G401.6 (cell line): Measurements from ENCODE around the gene ANO7.

ENCODE experiments used
- FAIRE-seq: peaks from 2 replicates; lab custom pipeline; 2012; peaks lifted over from hg19 to GRCh38; lab: Jason Lieb, UNC

The ANO7 gene, protein sequence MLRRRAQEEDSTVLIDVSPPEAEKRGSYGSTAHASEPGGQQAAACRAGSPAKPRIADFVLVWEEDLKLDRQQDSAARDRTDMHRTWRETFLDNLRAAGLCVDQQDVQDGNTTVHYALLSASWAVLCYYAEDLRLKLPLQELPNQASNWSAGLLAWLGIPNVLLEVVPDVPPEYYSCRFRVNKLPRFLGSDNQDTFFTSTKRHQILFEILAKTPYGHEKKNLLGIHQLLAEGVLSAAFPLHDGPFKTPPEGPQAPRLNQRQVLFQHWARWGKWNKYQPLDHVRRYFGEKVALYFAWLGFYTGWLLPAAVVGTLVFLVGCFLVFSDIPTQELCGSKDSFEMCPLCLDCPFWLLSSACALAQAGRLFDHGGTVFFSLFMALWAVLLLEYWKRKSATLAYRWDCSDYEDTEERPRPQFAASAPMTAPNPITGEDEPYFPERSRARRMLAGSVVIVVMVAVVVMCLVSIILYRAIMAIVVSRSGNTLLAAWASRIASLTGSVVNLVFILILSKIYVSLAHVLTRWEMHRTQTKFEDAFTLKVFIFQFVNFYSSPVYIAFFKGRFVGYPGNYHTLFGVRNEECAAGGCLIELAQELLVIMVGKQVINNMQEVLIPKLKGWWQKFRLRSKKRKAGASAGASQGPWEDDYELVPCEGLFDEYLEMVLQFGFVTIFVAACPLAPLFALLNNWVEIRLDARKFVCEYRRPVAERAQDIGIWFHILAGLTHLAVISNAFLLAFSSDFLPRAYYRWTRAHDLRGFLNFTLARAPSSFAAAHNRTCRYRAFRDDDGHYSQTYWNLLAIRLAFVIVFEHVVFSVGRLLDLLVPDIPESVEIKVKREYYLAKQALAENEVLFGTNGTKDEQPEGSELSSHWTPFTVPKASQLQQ

DNA sequence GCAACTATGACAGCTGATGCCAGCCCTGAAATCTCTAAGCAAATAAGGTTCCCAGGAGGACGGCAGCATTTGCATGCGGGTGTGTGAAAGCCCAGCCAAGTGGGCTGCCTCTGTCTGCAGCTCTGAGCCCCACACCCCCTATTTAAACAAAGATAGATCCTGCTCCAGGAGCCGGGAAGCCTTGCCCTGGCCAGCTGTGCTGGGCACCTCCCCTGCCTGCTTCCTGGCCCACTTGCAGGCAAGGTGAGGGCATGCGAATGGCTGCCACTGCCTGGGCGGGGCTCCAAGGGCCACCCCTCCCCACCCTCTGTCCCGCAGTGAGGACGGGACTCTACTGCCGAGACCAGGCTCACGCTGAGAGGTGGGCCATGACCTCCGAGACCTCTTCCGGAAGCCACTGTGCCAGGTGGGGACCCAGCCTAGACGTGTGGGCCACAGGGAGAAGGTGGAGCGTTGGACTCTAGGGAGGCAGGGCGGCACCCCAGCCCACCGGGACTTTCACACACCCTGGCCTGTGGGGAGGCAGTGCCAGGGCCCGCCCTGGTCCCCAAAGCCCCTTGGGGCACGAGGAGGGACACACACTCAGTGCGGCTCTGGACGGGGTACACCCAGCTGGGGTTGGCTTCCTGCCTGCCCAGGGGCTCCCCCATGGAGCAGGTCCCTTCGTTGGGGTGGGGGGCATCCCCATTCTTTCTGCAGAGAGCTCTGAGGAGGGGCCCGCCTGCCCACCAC is at the start of gene ANO7:
Gene ANO7, plus strand, starts transcription at position 317 of the 732 bp plus-strand sequence. CDS start 1,387 bp downstream, outside the sequence.
- FAIRE-seq = no peak

DNA sequence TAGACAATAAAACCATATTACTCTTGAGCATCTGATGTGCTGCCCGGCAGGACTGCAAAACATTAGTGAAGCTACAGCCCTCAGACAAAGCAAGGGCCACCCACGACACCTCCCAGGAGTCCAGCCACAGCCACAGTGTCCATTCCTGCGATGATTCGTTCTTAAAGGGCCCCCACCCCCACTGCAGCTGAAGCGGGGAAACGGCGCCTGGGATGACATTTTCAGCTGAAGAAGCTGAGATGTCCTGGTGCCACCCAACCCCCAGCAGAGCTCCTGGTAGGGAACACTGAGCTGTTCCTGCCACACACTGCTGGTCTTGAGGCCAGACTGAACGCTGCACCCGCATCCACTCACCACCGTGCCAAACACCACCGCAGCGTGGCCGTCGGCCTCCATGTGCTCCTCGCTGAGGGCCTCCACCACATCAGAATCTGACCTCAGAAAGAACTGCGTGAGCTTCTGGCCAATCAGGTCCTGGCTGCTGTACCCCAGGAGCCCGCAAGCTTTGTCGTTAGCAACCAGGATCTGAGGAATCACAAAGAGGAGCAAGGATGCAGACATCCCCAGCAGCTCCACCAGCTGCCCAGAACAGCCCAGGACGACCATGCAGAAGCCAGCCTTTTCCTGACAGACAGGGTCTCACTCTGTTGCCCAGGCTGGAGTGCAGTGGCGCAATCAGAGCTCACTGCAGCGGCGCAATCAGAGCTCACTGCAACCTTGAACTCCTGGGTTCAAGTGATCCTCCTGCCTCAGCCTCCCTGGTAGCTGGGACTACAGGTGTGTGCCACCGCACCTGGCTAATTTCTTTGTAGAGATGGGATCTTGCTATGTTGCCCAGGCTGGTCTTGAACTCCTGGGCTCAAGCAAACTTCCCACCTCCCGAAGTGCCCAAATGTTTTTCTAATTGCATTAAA is 48.7 kb upstream of the ANO7 start:
- no peak for FAIRE-seq

DNA sequence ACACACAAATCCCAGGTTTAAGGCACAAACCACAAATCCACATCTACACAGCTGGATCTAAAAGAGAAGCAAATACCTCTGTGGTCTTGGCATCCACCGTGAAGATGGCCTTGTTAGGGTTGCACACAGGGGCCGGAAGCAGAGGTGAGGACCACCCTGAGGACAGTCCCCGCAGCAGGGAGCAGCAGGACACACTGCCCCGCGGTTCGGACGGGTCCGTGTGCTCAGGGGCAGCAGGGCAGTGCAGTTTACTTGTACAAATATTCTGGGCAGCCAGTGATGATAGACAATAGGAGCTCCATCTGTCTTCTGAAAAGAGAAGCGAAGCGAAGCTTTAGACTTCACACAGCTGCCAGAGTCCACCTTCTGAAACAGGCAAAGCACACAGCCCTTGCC is 48.0 kb upstream of the ANO7 start:
- FAIRE-seq = no peak

DNA sequence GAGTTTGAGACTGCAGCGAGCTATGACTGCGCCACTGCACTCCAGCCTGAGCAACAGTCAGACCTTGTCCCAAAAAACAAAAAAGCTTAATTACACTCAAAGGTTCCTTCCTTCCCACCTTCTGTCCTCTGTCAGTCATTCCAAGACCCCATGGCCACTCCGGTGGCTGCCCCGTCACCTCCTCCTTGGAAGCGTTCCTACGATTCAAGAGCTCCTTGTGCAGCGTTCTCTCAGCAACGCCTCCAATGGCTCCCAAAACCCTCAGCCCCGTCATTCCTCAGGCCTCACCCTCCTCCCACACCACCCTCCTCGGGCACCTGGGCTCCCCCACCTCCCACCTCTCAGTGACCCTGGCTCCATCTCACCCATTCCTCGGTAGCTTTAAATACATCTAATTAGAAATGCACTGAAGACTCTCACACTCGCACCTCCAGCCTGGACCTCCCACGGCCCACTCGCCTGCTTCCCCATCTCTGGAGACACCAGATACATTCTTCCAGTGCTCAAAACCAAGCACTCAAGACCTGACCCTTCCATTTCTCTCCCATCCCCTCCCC is 47.2 kb upstream of the ANO7 start:
- no peak for FAIRE-seq

DNA sequence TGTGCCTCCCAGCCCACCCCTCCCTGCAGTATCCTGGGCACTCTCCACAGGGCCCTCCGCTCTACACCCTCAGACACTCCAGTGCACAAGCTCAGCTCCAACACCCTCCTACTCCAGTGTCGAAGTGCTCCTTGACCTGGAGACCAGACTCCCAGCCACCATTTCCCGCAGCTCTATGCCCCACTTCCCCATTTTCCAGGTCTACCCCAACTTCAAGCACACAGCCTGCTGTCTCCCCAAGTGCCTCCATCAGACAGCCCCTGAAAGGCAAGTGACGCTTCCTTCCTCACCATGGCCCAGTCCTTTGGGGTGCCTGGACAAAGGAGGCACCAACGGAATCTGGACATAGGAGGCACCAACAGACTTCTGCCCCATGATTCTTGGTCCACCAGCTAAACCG is 46.4 kb upstream of the ANO7 start:
- no peak for FAIRE-seq

DNA sequence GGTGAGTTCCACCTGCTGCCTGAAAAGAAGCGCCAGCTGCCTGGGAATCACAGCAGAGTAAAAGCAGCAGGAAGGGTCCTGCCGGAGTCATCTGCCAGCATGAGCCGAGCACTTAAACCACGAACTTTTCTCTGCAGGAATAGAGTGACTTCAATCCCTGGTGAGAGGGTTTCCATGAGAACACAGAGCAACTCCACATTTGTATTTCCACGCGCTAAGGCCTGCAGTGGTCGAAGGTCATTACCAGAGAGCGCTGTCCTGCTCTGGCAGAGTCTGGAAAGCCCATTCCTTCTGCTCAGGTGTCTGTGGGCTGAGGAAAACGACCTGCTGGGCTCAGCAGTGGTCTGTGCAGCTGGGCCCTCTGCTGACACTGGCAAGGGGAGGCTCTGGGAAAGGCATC is 45.9 kb upstream of the ANO7 start:
- no peak for FAIRE-seq

DNA sequence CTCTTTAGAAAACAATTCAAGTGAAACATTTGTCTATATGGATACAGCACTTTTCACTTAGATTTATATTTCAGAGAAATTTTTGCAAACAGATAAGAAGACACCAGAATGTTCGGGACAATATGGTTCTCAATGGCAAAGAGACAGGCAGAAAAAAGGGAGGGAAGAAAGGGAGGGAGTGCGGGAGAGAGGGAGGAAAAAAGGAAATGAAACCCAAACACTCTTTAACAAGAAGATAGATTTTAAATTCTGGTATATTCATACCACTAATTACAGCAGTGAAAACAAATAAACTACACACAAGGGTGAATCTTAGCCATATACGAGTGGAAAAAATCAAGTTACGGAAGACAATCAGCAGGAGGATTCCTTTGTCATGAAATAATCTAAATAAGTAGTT is 42.2 kb upstream of the ANO7 start:
- no peak for FAIRE-seq

DNA sequence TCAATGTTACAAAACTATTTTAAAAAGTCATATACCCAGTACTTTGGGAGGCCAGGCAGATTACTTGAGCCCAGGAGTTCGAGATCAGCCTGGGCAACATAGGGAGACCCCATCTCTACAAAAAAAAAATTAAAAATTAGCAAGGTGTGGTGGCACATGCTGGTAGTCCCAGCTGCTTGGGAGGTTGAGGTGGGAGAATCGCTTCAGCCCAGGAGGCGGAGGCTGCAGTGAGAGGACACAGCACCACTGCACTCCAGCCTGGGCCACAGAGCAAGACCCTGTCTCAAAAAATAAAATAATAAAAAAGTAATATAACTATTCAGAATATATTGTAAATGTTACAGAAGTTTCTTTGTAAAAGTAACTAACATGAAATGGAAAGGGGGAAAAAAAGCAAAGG is 41.1 kb upstream of the ANO7 start:
- no peak for FAIRE-seq

DNA sequence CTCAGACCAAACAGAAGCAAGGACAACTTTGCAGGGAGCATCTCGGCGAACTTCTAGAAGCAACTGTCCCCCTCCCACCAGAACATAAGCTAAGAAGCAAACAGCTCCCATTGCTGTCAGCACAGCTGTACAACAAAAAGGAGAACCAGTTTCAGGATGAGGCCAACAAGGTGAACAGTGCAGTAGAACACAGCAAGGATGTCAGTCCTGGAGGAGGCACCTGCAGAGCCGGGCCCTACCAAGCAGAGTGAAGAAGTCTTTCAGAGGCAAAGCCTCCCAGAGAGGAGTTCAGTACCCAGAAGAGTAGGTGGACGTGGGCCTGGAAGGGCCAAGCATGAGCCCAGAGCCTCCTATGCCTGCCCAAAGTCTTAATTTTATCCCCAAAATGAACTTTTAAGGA is 40.2 kb upstream of the ANO7 start:
- no peak for FAIRE-seq

DNA sequence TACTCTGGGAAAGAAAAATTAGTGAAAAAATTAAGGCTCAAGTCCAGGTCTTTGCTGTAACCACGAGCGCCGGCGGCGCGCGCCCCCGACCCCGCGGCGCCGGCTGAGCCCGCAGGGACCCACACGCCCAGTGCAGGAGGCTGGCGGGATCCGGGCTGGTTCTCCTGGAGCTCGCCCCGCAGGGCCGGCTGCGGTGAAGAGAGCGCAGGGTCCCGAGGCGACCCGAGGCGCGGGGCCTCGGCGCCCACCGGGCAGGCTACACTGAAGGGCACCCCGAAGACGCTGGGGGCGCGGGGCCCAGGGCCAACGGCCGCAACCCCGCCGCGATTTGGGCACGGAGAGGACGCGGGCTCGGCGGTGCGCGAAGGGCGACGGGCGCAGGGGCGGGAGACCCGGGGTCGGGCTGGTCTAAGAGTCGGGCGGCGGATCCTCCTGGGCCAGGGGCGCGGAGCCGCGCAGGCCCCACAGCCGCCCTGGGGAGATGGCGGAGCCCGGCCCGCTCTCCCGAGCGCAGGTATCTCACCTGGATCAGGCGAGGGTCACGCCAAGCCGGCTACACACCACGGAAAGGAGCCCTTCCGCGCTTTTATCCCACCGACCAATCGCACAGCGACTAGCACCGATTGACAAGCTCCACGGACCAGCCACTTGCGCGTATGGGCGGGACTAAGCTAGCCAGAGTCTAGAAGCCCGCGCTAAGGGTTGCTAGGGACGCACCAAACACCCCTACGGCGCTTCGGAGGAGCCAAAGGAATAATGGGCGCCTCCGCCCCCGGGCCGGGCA is 39.4 kb upstream of the ANO7 start, which contains the start of gene PASK:
Gene PASK, minus strand, starts transcription at position 582 of the 784 bp plus-strand sequence. CDS start 6,440 bp downstream, outside the sequence.
- FAIRE-seq = peak; percentile 96

DNA sequence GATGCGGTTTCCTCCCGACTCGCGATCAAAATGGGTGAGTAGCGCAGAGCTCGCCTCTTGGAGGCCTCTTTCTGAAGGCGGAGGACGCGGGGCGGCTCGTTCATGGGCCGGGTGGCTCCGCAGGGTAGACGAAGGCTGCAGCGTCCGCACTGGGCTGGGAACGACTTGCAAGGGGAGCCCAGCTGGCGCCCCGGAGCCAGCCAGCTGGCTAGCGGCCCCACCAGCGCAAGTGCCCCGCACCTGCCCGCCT is 38.9 kb upstream of the ANO7 start:
- FAIRE-seq = no peak

DNA sequence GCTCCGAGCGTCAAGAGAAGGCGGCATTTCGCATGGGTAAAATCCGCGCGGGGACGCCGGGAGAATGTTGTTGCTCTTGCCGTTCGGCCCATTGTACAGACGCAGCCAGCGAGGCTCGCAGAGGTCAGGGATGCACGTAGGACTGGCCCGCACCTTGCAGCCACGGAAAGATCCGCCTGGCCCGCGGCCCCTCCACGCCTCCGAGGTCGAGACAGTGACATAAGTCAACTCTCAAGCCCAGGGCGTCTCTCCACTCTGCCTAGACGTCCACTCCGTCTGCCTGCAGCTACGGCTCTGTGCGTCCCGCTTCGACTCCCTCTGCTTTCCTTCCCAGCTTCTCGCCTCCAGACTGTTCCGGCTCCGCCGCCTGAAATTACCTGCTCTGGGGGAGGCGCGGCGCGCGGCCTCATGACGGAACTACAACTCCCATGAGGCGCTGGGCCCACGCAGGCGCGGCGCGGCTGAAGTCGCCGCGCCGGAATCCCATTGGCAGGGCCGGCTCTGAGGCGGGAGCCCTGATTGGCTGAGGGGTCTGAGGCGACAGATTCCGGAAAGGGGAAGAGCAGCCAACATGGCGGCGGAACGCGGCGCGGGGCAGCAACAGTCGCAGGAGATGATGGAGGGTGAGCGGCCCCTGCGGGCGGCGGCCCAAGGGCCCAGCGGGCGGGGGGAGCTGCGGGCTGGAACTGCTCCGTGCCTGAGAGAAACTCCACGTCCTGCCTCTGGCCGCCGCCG is 38.4 kb upstream of the ANO7 start, which contains the start of gene PPP1R7:
Gene PPP1R7, plus strand, starts transcription at position 543 of the 735 bp plus-strand sequence. Its CDS starts 29 bp downstream, at position 572.
- FAIRE-seq = peak; percentile 97

DNA sequence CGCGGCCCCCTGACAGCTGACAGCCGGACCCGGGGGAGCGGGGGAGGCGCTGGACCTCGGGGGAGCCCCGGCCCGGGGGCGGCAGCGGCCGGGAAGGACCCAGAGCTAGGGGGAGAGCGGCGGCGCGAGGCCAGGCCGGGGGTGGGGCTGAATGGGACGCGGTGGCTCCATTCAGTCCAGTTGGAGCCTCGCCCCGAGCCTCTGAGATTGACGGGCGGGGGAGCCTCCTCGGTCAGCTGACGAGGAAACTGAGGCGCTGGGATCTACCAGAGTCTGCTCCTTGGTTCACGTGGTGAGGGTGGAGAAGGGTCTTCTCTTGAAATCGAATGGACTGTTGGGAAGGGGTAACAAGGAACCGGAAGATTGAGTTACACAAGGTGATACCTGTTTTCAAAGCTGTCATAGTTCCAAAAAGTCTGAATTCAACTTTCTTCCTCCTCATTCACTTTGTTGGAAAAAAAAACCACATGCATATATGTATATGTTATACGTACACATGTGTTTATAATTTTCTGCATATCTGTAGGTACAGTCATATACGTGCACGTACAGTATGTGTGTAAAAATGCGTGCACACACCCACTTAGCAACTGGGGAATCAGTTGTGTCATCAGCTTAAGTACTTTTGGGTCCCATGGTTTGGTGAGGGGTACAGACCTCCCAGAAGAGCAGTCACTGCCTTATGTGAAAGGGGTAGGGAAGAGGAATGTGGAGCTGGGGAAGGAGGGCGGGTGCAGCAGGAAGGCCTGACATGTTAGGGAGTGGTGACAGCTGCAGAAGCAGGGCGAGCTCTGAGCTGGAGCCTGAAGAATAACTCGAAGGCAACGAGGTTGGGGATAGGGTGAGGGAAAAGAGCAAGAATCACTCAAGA is 37.6 kb upstream of the ANO7 start:
- no peak for FAIRE-seq

DNA sequence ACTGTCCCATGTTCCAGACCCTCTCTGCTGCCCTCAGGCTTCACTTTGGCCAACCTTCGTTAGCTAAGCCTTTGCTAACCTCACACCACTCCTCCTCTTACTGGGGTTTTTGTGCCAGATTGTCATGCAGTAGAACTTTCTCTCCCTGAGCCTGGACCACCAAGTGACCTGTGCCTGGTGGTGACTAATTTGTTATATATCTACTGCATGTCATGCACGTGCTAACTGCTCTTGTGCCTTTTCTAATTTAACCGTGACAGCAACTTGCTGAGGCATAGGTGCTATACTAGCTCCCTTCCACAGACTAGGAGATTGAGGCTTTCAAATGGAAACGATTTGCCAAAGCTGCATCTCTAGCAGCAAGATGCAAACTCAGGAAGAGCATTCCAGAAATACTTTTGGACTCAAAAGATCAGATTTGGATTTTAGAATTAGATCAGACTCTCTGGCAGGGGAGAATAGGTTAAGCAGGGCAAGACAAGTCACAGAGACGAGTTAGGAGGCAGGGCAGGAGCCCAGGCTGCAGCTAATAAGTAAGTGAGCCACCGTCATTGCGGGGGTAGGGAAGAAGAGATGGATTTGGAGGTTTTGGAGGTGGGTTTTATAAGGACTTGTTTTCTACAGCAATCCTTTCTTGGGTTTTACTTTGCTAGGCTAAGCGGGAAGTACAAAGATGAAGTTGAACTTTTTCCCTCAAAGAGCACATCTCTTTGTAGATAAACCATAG is 36.4 kb upstream of the ANO7 start:
- FAIRE-seq = no peak

DNA sequence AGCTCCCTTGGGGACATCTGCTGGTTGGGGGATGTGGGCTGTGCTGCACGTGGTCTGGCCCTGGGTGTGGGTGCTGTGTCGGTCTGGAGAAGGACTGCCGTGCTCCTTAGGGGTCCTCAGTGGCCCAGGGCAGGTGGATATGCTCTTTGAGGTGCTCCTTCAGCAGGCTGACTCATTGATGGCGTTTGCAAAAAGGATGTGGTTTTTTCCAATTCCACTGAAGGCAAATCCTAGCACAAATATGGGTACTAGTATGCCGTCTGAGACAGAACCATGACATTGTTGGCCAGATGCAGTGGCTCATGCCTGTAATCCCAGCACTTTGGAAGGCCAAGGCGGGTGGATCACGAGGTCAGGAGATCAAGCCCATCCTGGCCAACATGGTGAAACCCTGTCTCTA is 34.9 kb upstream of the ANO7 start:
- FAIRE-seq = no peak

DNA sequence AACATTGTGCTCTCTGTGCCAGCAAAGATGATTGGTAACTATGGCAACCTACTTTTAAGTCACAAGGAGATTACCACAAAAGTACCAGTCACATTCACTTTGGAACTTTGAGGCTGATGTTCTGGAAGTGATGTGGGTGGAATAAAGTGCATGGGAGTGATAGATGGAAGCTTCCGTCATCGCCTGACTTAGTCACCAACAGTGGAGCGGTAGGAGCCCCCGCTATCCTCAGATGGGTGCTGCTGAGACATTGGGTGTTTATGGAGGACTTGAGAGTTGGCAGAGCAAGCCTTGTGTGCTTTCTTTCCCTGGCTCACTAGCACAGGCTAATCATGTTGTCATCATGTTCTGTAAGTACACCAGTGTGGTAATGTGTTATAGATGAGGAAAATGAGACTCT is 33.6 kb upstream of the ANO7 start:
- no peak for FAIRE-seq

DNA sequence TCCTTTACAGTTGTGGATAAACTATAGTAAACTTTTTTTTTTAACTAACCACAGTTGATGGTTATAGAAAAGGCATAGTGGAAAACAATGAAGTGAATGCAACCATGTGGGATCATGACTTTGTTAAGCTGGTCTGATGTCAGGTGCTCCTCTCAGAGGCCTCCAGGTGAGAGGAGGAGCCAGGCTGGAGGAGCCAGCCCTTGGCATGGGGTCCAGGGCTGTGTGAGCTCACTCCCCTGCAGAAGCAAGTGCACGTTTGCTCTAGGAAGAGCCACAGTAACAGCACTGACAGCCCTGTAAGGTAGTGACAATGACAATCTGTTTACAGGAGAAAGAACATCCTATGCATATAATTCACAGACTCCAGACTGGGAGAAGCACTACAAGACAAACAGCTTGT is 32.5 kb upstream of the ANO7 start:
- no peak for FAIRE-seq

DNA sequence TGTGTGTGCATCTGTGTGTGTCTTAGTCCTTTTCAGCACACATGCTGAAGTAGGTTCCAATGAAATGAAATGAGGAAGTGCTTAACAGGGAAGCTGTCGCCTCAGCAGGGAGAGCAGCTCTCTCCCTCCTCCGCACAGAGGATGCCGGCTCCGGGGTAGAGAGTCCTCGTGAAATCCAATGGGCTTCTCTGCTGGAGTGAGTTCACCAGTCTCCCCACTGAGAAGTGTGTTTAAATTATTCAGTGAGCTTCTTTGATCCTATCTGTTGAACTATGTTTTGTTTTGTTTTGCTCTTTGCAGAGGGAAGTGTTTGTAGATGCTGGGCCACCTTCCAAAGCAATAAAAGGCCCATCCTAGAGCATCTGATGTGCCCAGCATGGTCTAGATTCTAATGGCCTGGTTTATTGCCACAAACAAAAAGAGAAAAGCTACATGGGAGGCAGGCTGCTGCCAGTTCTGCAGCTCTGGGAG is 31.5 kb upstream of the ANO7 start:
- no peak for FAIRE-seq
